Measurements from ENCODE around the gene PKN3.
"Not testable (repeated sequence)": the region's sequence is repeated elsewhere in the genome, so short reads cannot be mapped to it uniquely, and the experiment has no call there.

The PKN3 gene

GRCh38 chr9:128702445-128702948, at the start of gene PKN3:
TSS of gene PKN3 (plus strand) at chr9:128702503. CDS start at chr9:128702916, 413 bp downstream.
- H3K4me3 ChIP-seq (ENCODE audit: low read depth, low read length): peak within 1 kb of the TSS; percentile 69
- peak; percentile 75 for TF ChIP-seq CTCF (IDR thresholded peaks at IDR 0.05; ENCODE audit: low read depth, low read length)

GRCh38 chr9:128653908-128654307, 48.4 kb upstream of the PKN3 start:
- TF ChIP-seq CTCF (IDR thresholded peaks at IDR 0.05; ENCODE audit: low read depth, low read length): no peak
- H3K4me3 ChIP-seq (ENCODE audit: low read depth, low read length): no peak overlapping the region

GRCh38 chr9:128654481-128654880, 47.8 kb upstream of the PKN3 start:
- H3K4me3 ChIP-seq (ENCODE audit: low read depth, low read length): no peak overlapping the region
- no peak for TF ChIP-seq CTCF (IDR thresholded peaks at IDR 0.05; ENCODE audit: low read depth, low read length)

- TF ChIP-seq CTCF (IDR thresholded peaks at IDR 0.05; ENCODE audit: low read depth, low read length): no peak
Measured at GRCh38 chr9:128656416-128657343, 45.6 kb upstream of the PKN3 start, which contains the start of gene DYNC2I2. TSS of gene DYNC2I2 (minus strand) at chr9:128656847. CDS start at chr9:128656726, 121 bp downstream.

GRCh38 chr9:128657344-128657704, 45.0 kb upstream of the PKN3 start:
- no peak overlapping the region; the same call in 1 of the 2 replicates for H3K4me3 ChIP-seq (ENCODE audit: low read depth, low read length)
- no peak for TF ChIP-seq CTCF (IDR thresholded peaks at IDR 0.05; ENCODE audit: low read depth, low read length)

More at GRCh38 chr9:128656416-128657343, 45.6 kb upstream of the PKN3 start, which contains the start of gene DYNC2I2:
- peak within 1 kb of the TSS; percentile 69 for H3K4me3 ChIP-seq (ENCODE audit: low read depth, low read length)

GRCh38 chr9:128657796-128658195, 44.5 kb upstream of the PKN3 start:
- no peak for TF ChIP-seq CTCF (IDR thresholded peaks at IDR 0.05; ENCODE audit: low read depth, low read length)
- H3K4me3 ChIP-seq (ENCODE audit: low read depth, low read length): no peak overlapping the region

GRCh38 chr9:128666481-128666941, 35.8 kb upstream of the PKN3 start:
- not testable (repeated sequence) for H3K4me3 ChIP-seq (ENCODE audit: low read depth, low read length)
